WI38 (cell line): Measurements from ENCODE around the gene MAPK4.

Source experiments
- H3K4me3 ChIP-seq: 2 replicates; pipeline ENCODE4 v1.5.1; 2011; ENCODE audit warnings: low read depth, mild to moderate bottlenecking, control low read depth, low read length
- CTCF ChIP-seq: IDR thresholded peaks from 2 replicates; pipeline ENCODE4 v1.5.1; 2012; ENCODE audit warnings: low read depth, mild to moderate bottlenecking, control low read depth, low read length

The MAPK4 gene

GRCh38 chr18:50689578-50689977, 129.7 kb downstream of the MAPK4 start:
- no peak for TF ChIP-seq CTCF
- H3K4me3 ChIP-seq: no peak overlapping the region

- TF ChIP-seq CTCF: no peak
Observed at GRCh38 chr18:50694147-50694546, 134.3 kb downstream of the MAPK4 start.

GRCh38 chr18:50695431-50696176, 135.7 kb downstream of the MAPK4 start:
- TF ChIP-seq CTCF: no peak

More at GRCh38 chr18:50694147-50694546, 134.3 kb downstream of the MAPK4 start:
- H3K4me3 ChIP-seq: no peak overlapping the region

GRCh38 chr18:50696436-50696835, 136.5 kb downstream of the MAPK4 start:
- no peak overlapping the region for H3K4me3 ChIP-seq
- TF ChIP-seq CTCF: no peak

More at GRCh38 chr18:50695431-50696176, 135.7 kb downstream of the MAPK4 start:
- H3K4me3 ChIP-seq: no peak overlapping the region

GRCh38 chr18:50696929-50697328, 137.0 kb downstream of the MAPK4 start:
- H3K4me3 ChIP-seq: no peak overlapping the region
- TF ChIP-seq CTCF: no peak

GRCh38 chr18:50697509-50697908, 137.6 kb downstream of the MAPK4 start:
- no peak for TF ChIP-seq CTCF
- no peak overlapping the region for H3K4me3 ChIP-seq

GRCh38 chr18:50700245-50701165, 140.6 kb downstream of the MAPK4 start:
- TF ChIP-seq CTCF: no peak

More at GRCh38 chr18:50700245-50701165, 140.6 kb downstream of the MAPK4 start:
- H3K4me3 ChIP-seq: no peak overlapping the region
